HL-60 (cell line): ENCODE data around the gene TBXT.

ENCODE experiments used
- DNase-seq, 2 experiments: peaks; one replicate each; pipeline ENCODE4 v3.0.0-alpha.2; 2010 to 2020; ENCODE audit warnings: low read depth in 1 of 2, low spot score in 1 of 2
- H3K27ac ChIP-seq: fragments of 250-450 bp; sonication (Bioruptor Pico); replicated peaks from 2 replicates; pipeline ENCODE4 v1.5.1; 2020; ENCODE audit warnings: mild to moderate bottlenecking, moderate library complexity
- H3K27me3 ChIP-seq: fragments of 250-450 bp; sonication (Bioruptor Pico); 2 replicates; pipeline ENCODE4 v1.5.1; 2021; ENCODE audit warnings: mild to moderate bottlenecking, moderate library complexity; ENCODE audit not compliant: insufficient read depth, poor library complexity, severe bottlenecking
- H3K4me3 ChIP-seq: replicated peaks from 2 replicates; pipeline ENCODE4 v1.5.1; 2011; ENCODE audit warnings: mild to moderate bottlenecking, control low read depth, low read length; ENCODE audit not compliant: insufficient read depth
- CTCF ChIP-seq: IDR thresholded peaks from one replicate; pipeline ENCODE4 v1.5.1; 2011; ENCODE audit warnings: low read length, control low read depth, inconsistent platforms; ENCODE audit not compliant: insufficient read depth
- GABPA ChIP-seq: IDR thresholded peaks from 2 replicates; pipeline ENCODE4 v1.6.1; 2012; ENCODE audit warnings: low read depth
- POLR2AphosphoS5 ChIP-seq: IDR thresholded peaks from 2 replicates; pipeline ENCODE4 v1.6.1; 2012; ENCODE audit warnings: low read depth
- REST ChIP-seq: IDR thresholded peaks from 2 replicates; pipeline ENCODE4 v1.6.1; 2012; ENCODE audit warnings: low read depth; ENCODE audit not compliant: insufficient replicate concordance
- SPI1 ChIP-seq: IDR thresholded peaks from 2 replicates; pipeline ENCODE4 v1.6.1; 2012; ENCODE audit warnings: low read depth, mild to moderate bottlenecking, borderline replicate concordance

Gene TBXT

DNA sequence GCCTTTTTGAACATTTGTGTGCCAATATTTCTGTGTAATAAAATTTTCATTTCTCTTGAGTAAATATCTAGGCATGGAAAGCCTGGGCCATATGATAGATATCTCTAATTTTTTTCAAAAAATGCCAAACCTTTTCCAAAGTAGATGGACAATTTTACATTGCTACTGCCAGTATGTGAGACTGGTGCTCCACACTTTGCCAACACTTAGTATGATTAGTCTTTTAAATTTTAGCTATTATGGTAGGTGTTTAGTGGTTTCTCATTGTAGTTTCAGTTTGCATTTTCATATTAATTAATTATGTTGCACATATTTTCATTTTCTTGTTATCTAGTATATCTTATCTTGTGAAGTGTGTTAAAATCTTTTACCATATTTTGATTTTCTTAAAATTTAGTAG is 52.0 kb downstream of the TBXT start:
- Histone ChIP-seq H3K4me3 (no peak overlapping the region), H3K27ac (no peak overlapping the region), H3K27me3 (peaks cover 2% of the 10 kb centered on the region)
- TF ChIP-seq GABPA = no peak
- TF ChIP-seq POLR2AphosphoS5 = no peak
- TF ChIP-seq CTCF = no peak
- TF ChIP-seq SPI1 = no peak
- TF ChIP-seq REST = no peak
- DNase-seq = no peak

DNA sequence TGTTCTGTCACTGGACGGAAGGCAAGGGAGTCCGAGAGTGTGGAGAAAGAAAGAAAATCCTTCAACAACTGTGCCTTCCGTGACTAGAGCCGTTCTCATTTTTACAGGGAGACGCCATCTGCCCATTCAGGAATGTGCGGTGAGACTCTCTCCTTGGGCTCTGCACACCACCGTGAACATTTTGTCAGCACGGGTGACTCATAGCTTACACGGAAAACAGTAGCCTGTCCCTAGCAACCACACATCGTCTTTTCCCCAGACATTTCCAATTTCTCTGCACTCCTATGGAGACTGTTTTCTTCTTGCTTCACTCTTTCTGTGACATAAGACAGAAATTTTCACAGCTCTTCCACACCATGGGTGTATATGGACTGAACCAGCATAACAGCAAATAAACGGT is 55.1 kb downstream of the TBXT start:
- no peak for TF ChIP-seq SPI1
- no peak for TF ChIP-seq REST
- no peak for TF ChIP-seq POLR2AphosphoS5
- no peak for TF ChIP-seq GABPA
- TF ChIP-seq CTCF = no peak
- H3K27ac ChIP-seq = no peak overlapping the region
- H3K4me3 ChIP-seq = no peak overlapping the region
- peaks cover 5% of the 10 kb centered on the region for H3K27me3 ChIP-seq
- DNase-seq = no peak

DNA sequence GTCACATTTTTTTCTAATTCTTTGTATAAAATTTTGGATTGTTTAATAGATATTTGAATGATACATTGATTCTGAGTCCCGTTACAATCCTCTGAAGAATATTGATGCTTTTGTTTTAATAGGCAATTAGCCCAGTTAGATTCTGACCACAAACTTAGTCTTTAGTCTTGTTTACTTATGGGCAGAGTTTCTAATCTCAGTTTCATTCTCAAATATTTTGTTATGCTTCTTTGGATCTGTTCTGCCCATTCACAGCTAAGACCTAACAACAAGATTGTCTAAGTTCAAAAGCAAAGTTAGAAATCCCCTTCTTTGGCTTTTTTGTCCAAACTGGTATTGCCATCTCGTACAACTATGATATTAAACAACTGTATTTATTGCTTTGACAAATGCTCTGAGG is 58.0 kb downstream of the TBXT start:
- TF ChIP-seq SPI1 (no peak), POLR2AphosphoS5 (no peak), REST (no peak), CTCF (no peak), GABPA (no peak)

More for the DNA sequence above, 58.0 kb downstream of the TBXT start:
- Histone ChIP-seq H3K27ac (no peak overlapping the region), H3K27me3 (peaks cover 5% of the 10 kb centered on the region), H3K4me3 (no peak overlapping the region)
- no peak for DNase-seq
